HG03457 (cell line): ENCODE data around the gene NPEPL1.

Experiments used
- ATAC-seq: cut with Tn5 transposase; IDR thresholded peaks from one replicate; pipeline ENCODE4 v1.9.1; 2021; ENCODE audit warnings: moderate number of reproducible peaks; ENCODE audit not compliant: unreplicated experiment

The NPEPL1 gene

DNA sequence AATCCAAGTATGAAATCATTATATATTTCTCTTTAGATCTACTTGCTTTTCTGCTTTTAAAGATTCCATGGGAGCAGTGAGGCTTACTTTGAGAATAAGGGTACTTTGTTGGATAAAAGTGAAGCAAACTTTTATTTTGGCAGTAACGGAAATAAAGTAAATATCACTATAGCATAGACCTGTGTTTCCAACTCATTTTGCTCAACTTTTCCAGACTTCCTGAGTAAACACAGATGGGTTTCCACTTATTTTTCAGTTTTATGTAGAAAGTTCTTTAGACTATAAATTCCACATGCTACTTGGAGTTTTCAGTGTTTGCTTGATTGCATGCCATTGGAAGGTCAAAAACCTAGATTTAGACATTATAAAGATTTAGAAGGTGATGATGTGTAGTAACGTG is 35.3 kb upstream of the NPEPL1 start:
- no peak for ATAC-seq

DNA sequence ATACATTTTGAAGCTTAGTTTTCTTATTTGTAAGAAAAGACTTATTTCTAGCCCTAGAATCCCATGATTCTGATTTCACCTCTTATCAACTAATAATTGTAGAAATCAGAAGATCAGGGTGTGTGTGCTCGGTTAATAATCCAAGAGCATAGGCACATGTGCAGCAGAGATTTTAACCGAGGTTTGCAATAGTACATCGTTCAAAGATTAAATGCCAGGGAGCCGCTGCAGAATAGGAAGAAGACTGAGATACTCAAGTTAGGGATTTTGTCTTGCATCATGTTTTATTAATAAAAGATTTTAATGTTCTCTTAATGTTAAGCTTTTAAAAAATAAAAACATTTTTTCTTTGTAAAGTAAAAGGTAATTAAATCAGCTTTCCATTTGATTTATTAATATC is 34.6 kb upstream of the NPEPL1 start:
- ATAC-seq: no peak

DNA sequence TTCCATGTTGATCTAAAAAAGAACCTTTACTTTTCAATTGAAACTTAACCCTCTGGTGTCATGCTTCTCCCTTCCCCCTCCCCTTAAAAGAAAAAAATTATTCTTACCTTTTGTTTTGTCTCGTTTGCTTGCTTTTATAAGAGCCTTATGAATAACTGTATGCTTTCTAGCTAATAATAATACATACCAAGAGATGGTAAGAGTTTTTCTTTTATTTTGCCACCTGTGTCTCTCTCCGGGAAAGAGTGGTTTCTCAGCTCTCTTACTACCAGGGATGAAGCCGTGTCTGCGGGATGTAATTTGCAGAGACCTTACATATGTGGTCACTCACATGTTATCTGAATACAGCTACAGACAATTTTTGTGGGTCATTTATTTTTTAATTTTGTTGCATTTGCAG is 33.8 kb upstream of the NPEPL1 start:
- no peak for ATAC-seq

DNA sequence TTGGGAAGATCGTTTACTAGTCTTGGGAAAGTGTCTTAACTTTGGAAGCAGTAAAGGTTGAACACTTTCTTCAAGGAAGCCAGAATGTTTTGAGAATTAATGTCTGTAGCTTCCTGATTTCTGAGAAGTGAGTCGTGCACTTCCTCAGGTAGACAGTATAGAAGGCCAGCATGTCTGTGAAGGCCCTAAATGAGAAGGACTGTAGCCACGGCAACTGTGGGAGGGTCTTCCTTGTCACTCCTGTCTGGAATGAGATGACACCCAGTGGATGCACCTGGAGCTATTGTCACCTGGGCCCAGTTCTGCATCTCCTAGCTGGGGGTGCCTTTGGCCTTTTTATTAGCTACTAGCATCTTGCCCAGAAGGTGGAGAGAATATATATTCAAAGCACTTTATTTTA is 32.8 kb upstream of the NPEPL1 start:
- ATAC-seq: no peak

DNA sequence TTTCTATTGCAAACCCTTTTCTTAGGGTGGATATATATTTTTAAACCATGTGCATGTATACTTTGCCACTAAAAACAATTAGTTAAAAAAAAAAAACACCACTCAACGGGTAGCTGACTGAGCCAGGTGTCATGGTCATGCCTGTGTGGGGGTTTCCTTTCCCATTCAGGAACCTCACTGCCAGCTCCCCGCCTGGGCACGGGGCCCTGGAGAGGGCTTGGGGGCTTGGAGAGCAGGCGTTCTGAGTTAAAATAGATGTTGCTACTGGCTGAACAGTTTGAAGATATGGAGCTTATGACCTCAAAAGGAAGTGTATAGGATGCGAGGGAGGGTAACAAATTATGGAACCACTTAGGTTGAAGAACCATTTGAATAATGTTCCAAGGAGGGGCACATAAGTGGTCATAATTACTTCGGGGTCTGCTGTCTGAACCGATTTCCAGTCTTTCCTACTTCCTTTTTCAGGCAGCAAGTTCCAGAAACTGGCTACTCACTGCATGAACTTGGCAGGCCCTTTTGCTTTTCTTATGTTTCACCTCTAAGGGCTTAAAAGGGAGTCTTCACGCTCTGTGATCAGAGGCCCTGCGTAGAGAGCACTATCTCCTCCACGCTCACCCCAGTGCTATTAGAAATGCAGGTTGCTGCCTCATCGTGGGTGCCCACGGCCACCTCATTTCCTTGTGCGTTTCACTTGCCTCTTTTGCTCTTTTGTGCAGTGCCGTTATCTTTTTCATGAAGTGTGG is 31.6 kb upstream of the NPEPL1 start:
- no peak for ATAC-seq

DNA sequence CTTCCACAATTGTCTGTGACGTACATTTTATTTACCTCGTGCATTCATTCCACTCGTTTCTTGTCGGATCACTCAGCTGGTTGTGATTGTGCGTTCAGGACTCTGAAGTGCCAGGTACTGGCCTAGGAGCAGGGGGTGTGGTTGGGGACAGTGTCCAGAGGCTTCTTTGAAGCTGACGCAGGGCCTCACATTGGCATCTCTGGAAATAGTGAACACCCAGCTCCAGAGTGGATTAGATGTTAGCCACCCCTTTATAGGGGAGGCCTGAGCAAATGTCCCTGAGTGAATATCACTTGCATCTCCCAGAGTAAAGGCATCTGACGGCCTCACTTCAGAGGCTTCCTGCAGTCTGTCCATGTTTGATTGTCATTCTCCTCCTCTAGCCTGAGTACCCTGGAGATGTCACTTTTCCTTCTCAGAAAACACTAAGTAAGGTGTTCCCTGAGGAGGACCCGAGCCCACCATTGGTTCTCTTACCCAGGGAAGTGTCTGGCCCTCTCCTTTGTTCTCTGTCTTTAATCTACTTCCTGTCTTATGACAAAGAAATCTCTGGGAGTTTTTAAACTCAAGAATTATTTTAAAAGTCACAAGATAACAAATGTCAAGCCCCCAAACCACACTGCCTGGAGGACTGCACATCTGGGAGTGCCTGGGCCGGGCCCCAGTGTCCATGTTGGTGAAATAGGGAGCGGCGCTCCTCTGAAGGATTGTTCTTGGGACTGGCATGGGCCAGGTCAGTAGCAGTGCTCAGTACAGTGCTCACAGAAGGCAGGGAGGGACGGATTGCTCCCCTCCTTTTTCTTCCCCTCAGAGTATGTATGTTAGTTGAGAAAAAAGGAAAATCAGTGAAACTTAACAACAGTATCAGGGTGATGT is 30.8 kb upstream of the NPEPL1 start:
- no peak for ATAC-seq

DNA sequence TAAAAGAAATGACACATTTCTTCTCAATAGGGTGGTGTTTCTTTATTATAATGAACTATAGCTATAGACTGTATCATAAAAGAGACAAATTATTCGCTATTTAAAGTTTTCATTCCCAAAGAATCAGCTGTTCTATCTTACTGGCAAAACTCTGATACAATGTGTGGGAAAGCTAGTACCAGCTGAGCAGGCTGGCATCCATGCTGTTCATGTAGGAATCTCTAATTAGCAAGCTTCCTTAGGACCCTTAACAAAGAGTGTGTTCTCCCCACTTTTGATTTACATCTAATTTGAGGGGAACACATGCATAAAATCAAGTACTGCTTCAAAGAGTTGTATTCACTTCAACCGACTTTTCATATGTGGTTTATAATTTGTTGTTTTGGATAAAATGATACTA is 28.3 kb upstream of the NPEPL1 start:
- no peak for ATAC-seq

DNA sequence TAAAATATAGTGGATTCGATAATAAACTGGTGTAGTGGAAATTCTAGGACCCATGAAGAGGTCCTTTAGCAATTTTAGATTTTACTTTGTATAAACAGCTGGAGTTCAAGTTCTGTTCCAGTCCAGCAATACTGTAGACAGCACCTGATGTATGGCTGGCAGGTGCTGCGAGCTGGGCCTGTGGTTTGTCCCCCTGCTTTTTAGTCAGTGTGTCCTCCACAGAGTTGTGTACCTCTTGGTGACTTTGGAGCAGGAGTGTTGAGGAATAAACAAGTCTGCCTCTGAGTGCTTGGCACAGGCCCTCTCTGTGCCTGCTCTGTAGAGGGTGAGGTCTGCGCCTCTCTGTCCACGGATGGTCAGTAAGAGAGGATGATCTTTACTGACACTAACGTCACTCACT is 27.7 kb upstream of the NPEPL1 start:
- no peak for ATAC-seq

DNA sequence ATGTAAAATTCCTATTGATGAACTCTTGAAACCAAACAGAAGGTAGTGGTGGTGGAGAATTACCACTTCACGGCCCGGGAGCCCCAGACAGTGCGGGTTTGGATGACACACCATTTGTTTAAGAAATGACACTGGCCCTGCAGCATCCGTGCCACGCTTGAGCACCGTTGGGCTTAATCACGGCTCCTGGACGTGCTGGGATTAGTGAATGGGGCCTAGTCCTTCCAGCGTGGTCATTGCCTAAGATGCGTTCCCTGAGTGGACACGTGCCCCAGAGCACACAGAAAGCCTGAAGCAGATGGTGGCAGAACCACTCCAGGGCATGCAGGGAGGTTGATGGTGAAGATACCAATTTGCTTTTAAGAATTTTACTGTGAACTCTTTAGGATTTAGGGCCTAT is 27.0 kb upstream of the NPEPL1 start:
- ATAC-seq: no peak

DNA sequence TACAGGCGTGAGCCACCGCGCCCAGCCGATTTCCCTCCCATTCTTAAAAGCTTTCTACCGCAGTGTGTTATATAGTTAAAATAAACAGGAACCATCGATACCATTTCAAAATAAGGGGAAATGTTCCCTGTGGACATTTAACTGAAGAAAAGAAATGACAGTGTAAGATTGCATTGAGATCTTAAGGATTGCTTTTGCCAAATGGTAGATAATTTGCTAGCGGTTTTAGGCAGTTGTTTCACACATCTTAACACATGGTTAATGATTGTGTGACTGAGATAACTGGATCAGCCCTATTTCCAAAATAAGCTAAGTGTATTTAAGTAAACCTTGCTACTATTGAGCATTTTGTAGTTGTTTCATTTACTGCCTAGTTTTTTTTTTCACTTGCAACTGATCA is 25.9 kb upstream of the NPEPL1 start:
- ATAC-seq: no peak

DNA sequence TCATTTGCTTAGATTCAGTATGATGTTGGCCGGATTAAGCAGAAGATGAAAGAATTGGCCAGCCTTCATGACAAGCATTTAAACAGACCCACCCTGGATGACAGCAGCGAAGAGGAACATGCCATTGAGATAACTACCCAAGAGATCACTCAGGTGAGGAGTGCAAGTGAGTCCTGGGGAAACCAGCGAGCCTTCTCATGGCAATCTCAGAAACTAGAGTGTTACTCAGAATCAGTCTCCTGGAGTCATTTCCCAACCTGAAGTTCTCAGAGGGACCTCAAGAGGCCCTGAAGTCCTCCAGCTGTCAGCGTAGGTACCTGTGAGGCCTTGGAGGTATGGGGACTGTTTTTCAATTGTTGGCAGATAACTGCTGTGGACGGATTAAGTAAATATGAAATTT is 24.6 kb upstream of the NPEPL1 start:
- ATAC-seq: no peak

DNA sequence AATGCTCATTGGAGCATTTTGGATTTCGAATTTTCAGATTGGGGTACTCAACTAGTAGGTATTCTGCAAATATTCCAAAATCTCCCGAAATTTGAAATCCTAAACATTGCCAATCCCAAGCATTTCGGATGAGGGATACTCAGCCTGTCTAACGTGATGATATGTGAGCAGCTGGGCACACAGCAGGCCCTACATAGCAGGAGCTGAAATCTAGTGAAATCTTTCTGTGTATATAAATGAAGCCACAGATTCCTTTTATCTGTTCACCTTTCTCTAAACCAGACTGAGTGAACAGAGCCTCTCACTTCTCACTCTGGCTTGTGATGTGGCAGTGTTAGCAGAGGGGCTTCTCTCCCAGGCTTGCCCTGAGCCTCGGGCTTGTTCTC is 23.7 kb upstream of the NPEPL1 start:
- ATAC-seq: no peak

DNA sequence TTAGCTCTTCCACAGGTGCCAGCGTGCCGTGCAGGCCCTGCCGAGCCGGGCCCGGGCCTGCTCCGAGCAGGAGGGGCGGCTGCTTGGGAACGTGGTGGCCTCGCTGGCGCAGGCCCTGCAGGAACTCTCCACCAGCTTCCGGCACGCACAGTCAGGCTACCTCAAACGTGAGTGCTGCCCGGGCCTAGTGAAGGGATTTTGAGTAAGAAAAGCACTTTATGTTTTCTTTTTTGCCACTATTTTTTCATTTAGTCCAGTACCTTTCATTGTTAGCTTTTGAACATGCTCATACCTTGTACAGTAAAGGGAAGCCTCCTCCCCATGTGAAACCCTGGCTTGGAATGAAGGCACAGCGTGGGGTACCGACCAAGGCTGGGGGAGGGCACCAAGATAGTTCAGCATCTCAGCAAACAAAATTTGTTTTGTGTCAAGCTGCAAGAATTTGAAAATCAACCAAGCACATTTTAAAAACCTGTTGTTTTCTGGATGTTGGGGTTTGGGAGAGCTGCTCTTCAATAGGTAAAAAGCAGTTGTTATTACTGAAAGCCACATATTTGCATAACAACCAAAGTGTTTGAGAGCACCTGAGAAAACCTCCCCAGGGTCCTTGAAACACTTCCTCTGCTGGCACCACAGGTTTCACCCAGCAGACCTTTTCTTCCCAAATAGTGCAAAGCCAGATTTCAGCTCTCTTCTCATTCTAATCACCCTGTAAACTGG is 23.2 kb upstream of the NPEPL1 start:
- peak; percentile 64 for ATAC-seq

DNA sequence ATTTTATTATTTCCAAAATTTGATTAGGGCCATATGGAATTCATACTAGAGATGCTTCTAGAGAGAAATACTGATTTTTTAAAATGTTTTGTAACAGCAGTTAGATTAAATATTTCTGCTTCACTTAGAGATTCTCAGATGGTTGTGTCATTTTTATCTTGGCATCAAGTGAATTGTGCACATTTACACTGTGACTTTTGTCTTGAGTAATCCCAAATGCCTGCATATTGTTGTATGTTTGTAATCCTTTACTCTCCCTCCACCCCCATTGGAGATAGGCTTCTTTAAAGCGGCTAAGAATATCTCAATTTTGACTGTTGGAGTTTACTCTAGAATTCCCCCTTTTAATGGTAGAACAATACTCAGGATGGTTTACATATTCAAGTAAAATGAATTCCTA is 22.5 kb upstream of the NPEPL1 start:
- no peak for ATAC-seq

DNA sequence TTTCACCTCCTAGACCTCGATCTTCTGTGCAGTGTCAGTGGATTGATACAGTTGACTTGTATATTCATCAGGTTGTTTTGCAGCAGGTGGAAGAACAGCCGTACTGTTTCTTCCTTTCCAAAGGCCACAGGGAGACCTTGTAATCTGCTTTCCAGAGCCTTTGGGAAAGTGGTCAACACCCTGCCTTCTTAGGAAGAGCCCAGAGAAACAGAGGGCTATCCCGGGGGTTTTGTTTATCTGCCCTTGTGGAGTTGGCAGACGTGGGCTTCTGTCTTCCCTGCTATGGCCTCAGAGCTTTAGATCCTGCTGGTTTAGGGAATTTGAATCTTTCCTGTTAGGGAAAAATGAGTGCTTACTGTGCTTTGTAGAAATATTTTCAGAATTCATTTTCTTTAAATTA is 21.9 kb upstream of the NPEPL1 start:
- no peak for ATAC-seq

DNA sequence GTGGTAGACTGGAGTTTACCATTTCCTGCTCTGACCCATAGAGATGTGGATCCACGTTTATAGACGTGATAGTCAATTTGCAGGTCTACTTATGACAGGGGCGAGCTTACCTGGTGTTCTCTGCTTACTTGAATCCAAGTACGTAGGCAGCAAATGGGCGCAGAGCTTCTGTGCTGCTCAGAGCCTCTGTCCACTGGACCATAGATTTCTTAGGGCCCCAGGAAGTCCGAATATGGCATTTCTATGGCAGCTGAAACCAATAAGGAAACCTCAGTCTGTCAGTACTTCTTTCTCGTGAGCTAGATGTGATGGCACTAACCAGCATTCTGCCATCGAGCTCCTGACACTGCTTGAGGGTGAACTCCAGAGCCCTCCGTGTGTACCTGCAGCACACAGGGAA is 19.5 kb upstream of the NPEPL1 start:
- ATAC-seq: no peak

DNA sequence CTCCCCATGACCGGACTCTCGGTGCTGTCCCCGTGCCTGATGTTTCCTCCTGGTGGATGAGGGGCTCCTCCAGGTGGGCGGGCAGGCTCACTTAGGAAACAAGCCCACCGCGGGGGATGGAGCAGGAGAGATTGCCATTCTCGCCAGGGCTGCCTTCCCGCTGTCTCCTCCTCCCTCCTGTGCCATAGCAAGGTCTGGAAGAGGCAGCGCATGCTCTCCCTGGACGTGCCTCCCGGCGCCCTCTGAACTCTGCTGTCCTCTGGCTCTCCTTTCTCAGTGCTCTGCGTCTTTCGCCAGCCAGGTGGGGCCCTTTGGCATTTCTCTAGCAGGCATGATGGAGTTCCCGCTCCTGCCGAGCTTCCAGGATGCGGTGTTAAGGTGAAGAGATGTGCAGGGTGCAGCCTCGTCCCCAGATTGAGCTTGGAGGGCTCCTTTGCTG is 17.4 kb upstream of the NPEPL1 start:
- ATAC-seq: no peak

DNA sequence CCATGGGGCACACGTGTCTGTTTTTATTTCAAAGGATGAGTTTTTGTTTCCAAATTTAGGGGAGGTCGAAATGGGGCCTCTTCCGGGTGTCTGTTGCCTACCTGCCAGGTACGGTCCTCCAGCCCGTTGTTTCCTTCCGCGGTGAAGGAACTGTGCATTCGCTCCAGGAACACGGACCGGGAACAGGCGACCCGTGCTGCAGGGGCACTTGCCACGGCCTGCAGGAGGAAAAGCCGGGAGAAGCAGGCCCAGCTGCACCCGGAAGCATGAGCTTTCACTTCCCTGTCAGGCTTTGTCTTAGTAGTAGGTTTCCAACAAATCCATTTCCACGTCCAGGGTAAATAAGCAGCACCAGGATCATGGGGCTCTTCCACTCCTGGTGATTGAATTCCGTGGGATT is 17.0 kb upstream of the NPEPL1 start:
- ATAC-seq: no peak

DNA sequence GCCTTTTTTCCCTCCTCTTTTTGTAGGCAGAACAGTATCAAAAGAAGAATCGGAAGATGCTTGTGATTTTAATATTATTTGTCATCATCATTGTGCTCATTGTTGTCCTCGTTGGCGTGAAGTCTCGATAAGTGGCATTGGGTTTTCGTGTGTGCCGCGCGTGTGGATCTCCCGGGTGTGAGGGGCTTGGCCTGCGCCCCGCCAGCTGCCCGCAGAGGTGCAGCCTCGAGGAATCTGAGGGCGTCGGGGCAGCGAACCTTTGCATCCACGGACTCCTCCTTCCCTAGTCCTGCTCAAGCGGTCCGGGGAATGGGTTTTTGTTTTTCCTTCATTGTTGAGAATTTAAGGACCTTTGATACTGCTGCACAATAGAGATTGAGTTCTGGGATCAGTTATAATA is 16.4 kb upstream of the NPEPL1 start:
- ATAC-seq: no peak

DNA sequence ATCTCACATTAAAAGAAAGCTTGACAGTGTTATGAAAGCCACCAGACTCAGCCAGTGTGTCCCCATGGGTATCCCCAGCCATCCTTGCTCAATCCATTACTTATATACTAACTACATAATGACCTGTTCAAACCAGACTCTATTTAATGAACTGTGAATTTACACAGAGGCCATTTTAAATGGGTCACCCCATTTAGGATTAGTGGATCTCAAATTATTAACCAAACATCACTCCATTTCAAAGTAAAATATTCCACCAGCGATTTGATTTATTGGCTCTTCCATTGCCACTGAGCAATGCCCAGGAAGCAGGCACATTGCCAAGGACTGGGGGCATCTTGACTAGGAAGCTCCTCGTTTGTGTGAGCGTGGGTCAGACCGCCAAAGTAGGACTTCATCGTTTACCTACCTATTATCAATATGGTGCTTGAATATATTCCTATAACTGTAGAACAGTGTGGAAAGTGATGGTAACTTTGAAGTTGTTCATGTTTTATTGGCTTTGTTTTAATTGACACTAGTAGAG is 15.5 kb upstream of the NPEPL1 start:
- ATAC-seq: no peak

DNA sequence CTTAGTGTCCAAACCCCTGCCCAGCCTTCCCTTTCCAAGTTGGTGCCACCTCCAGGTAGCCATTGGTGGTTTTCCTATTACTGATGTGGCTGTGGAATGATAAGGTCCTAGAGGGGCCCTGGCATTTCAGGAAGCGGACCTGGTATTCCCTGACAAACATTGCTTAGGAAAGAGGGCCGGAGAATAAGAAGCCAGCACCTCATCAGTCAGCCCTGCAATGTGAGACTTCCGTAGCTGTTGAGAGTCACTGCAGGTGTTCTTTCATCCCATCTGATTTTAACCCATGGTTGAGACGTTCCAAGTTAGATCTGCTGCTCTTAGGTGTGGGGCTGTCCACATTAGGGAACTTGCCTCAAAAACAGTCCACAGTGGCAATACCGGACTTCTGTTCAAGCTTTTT is 14.8 kb upstream of the NPEPL1 start:
- no peak for ATAC-seq

DNA sequence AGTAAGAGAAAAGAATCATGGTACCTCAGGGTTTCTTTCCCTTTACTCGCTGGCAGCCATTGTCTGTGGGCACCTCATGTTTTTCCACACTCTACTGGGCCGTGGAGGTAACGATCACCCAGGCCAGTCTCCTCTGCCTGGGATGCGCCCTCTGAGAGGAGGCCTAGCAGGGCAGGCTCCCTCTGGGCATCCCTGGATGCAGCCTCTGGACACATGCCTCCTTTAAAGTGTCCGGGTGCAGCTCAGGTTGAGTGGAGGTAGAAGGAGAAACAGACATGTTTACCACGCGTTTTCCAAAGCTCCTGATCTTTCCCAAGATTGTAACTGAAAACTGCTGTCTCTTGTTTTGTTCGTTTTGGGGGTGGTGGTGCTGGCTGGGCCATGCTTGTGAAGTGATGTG is 13.8 kb upstream of the NPEPL1 start:
- ATAC-seq: no peak
